GM23338 (cell line): ENCODE results near the gene NPHP3. TPM values are rescaled to one million over a fixed set of nuclear protein-coding genes. Genes with fewer than 3 reads are reported as not detected.

Experiments used
- ATAC-seq: fragments of 200-7000 bp; cut with Tn5 transposase; 3 replicates; pipeline ENCODE4 v1.9.1; 2020
- DNase-seq: peaks from one replicate; pipeline ENCODE4 v3.0.0-alpha.2; 2015; ENCODE audit warnings: low spot score
- H2AFZ ChIP-seq: fragments of 200-600 bp; sonication (generic); 2 replicates; pipeline ENCODE4 v1.8.0; 2016; ENCODE audit warnings: antibody characterized with exemption, mild to moderate bottlenecking, moderate library complexity
- H3F3A ChIP-seq: fragments of 200-600 bp; sonication (generic); replicated peaks from 2 replicates; pipeline ENCODE4 v1.8.0; 2017; ENCODE audit warnings: antibody characterized with exemption, mixed run types, low read depth
- H3K27ac ChIP-seq: fragments of 200-600 bp; sonication (generic); 2 replicates; pipeline ENCODE4 v1.6.1; 2016; ENCODE audit warnings: low read depth
- H3K27me3 ChIP-seq: fragments of 200-600 bp; sonication (generic); 2 replicates; pipeline ENCODE4 v1.8.0; 2016; ENCODE audit warnings: mild to moderate bottlenecking, mixed run types, moderate library complexity; ENCODE audit not compliant: insufficient read depth
- H3K36me3 ChIP-seq: fragments of 200-600 bp; sonication (generic); 2 replicates; pipeline ENCODE4 v1.8.0; 2016; ENCODE audit warnings: mild to moderate bottlenecking; ENCODE audit not compliant: insufficient read depth
- H3K4me1 ChIP-seq: fragments of 200-600 bp; sonication (generic); 2 replicates; pipeline ENCODE4 v1.8.0; 2016; ENCODE audit warnings: mild to moderate bottlenecking, moderate library complexity; ENCODE audit not compliant: insufficient read depth
- H3K4me2 ChIP-seq: fragments of 200-600 bp; sonication (generic); 2 replicates; pipeline ENCODE4 v1.7.1; 2017; ENCODE audit warnings: mixed run types
- H3K4me3 ChIP-seq: fragments of 200-600 bp; sonication (generic); 2 replicates; pipeline ENCODE4 v1.6.1; 2016; ENCODE audit warnings: mixed run types
- H3K79me2 ChIP-seq: fragments of 200-600 bp; sonication (generic); replicated peaks from 2 replicates; pipeline ENCODE4 v1.8.0; 2017; ENCODE audit warnings: mild to moderate bottlenecking; ENCODE audit not compliant: insufficient read depth
- H3K9me2 ChIP-seq: fragments of 200-600 bp; sonication (generic); 2 replicates; pipeline ENCODE4 v1.8.0; 2017; ENCODE audit not compliant: insufficient read depth
- H4K20me1 ChIP-seq: fragments of 200-600 bp; sonication (generic); replicated peaks from 2 replicates; pipeline ENCODE4 v1.8.0; 2017; ENCODE audit warnings: mild to moderate bottlenecking; ENCODE audit not compliant: insufficient read depth
- H3K27ac Mint-ChIP-seq: 2 replicates; pipeline ENCODE4 v1.8.0; 2020; ENCODE audit warnings: inconsistent platforms, mild to moderate bottlenecking, moderate library complexity, mixed read lengths
- H3K27me3 Mint-ChIP-seq: 3 replicates; pipeline ENCODE4 v1.8.0; 2022; ENCODE audit warnings: low read depth, mild to moderate bottlenecking, moderate library complexity, mixed read lengths, inconsistent platforms; ENCODE audit not compliant: insufficient read depth, poor library complexity
- H3K36me3 Mint-ChIP-seq: 3 replicates; pipeline ENCODE4 v1.8.0; 2021; ENCODE audit warnings: low read depth, mild to moderate bottlenecking, inconsistent platforms, moderate library complexity, mixed read lengths
- H3K4me1 Mint-ChIP-seq: 3 replicates; pipeline ENCODE4 v1.8.0; 2020; ENCODE audit warnings: mild to moderate bottlenecking, inconsistent platforms, mixed read lengths
- H3K4me3 Mint-ChIP-seq: 3 replicates; pipeline ENCODE4 v1.8.0; 2021; ENCODE audit warnings: moderate library complexity, mild to moderate bottlenecking, inconsistent platforms, mixed read lengths
- H3K9me3 Mint-ChIP-seq: 3 replicates; pipeline ENCODE4 v1.8.0; 2020; ENCODE audit warnings: moderate library complexity, mild to moderate bottlenecking, inconsistent platforms, mixed read lengths
- CREB1 ChIP-seq: fragments of 250-450 bp; sonication (Bioruptor Pico); IDR thresholded peaks from 2 replicates; pipeline ENCODE4 v1.5.0; 2020; ENCODE audit warnings: low read depth, mild to moderate bottlenecking, moderate library complexity
- EZH2 ChIP-seq: fragments of 200-600 bp; sonication (generic); IDR thresholded peaks from one replicate; pipeline ENCODE4 v1.8.0; 2017; ENCODE audit warnings: antibody characterized with exemption, mild to moderate bottlenecking, low read depth; ENCODE audit not compliant: unreplicated experiment
- EZH2phosphoT487 ChIP-seq: fragments of 200-600 bp; sonication (generic); IDR thresholded peaks from one replicate; pipeline ENCODE4 v1.8.1; 2018; ENCODE audit warnings: antibody characterized with exemption; ENCODE audit not compliant: unreplicated experiment
- POLR2AphosphoS5 ChIP-seq: IDR thresholded peaks from 2 replicates; pipeline ENCODE4 v1.6.1; 2016; ENCODE audit warnings: antibody characterized with exemption, low read depth
- STAT1 ChIP-seq: IDR thresholded peaks from one replicate; pipeline ENCODE4 v1.6.1; 2016; ENCODE audit warnings: antibody characterized with exemption; ENCODE audit not compliant: unreplicated experiment
- polyA plus RNA-seq: library from polyadenylated mRNA; unstranded; fragments of >200 nt; fragmentation: Nextera tagmentation; extraction: Ambion mirVana; gene quantifications from 2 replicates; pipeline ENCODE4 v1.2.1, GENCODE V29; 2016
- total RNA-seq: library from RNA; depleted of rRNA; stranded (reverse); fragments of >200 nt; shearing (Covaris generic); gene quantifications from 2 replicates; pipeline ENCODE4 v1.2.3, GENCODE V29; 2014
- TF ChIP-seq, protein P1 (sequence below): IDR thresholded peaks from 2 replicates; pipeline ENCODE4 v1.6.1; 2016; ENCODE audit warnings: antibody characterized with exemption
- TF ChIP-seq, protein P2 (sequence below): fragments of 250-450 bp; sonication (Bioruptor Pico); IDR thresholded peaks from 2 replicates; pipeline ENCODE4 v1.5.0; 2020; ENCODE audit warnings: mild to moderate bottlenecking, moderate library complexity
- TF ChIP-seq, protein P3 (sequence below), 2 experiments: fragments of 200-600 bp in 1 of 2; sonication (generic) in 1 of 2; conservative IDR thresholded peaks; 2 replicates each; pipeline versions ENCODE4 v1.5.1 to v1.6.1; 2016 to 2017; ENCODE audit warnings: antibody characterized with exemption in 2 of 2, low read depth in 2 of 2, mild to moderate bottlenecking in 2 of 2, moderate library complexity in 1 of 2

NPHP3 gene
- total and polyA plus RNA-seq, 2 experiments from 2014 or later = 8.4 to 12.0 TPM

DNA sequence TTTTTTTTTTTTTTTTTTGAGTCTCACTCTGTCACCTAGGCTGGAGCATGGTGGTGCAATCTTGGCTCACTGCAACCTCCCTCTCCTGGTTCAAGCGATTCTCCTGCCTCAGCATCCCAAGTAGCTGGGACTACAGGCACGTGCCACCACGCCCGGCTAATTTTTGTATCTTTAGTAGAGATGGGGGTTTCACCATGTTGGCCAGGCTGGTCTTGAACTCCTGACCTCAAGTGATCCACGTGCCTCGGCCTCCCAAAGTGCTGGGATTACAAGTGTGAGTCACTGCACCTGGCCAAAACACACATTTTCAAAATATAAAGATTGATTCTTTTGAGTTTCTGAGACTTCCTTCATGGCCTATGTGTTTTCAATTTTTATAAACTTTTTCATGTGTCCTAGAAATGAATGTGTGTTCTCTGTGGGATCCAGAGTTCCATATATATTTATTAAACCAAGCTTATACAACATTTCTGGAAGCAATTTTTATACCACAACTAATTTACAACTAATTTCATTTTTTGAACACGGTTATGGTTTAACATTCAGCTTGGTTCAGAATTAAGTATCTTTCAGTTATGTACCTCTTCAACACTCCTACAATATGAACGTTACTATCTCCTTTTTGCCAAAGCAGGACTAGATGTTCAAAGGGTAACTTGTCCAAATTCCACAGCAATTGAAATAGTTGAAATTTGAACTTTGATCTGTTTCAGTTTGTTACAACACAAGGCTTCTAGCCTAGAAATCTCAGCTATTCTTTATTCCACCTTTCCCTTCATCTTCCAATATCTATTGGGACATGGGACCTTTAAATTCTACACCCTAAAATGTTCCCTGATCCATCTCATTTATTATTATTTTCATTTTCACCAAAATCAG, 64.1 kb downstream of the NPHP3 start:
- Histone ChIP-seq H4K20me1 (no peaks in the 10 kb centered on the region), H2AFZ (no peak overlapping the region), H3K79me2 (peaks cover 28% of the 10 kb centered on the region), H3K4me3 (peak overlapping the region; percentile 89), H3K36me3 (no peaks in the 10 kb centered on the region), H3K4me2 (peak overlapping the region; percentile 94; the same call in 1 of the 2 replicates), H3K9me2 (no peaks in the 10 kb centered on the region), H3K27me3 (no peaks in the 10 kb centered on the region), H3K27ac (no peak overlapping the region), H3K4me1 (no peaks in the 10 kb centered on the region; the same call in 1 of the 2 replicates), H3F3A (no peaks in the 10 kb centered on the region)
- ATAC-seq (no peak), DNase-seq (no peak)
- H3K36me3 Mint-ChIP-seq = no peaks in the 10 kb centered on the region
- H3K27ac Mint-ChIP-seq = no peak overlapping the region
- TF ChIP-seq EZH2 (no peak), POLR2AphosphoS5 (no peak), EZH2phosphoT487 (no peak), CREB1 (CRISPR knock-in tag) (no peak), STAT1 (no peak)
- TF ChIP-seq, protein P1, sequence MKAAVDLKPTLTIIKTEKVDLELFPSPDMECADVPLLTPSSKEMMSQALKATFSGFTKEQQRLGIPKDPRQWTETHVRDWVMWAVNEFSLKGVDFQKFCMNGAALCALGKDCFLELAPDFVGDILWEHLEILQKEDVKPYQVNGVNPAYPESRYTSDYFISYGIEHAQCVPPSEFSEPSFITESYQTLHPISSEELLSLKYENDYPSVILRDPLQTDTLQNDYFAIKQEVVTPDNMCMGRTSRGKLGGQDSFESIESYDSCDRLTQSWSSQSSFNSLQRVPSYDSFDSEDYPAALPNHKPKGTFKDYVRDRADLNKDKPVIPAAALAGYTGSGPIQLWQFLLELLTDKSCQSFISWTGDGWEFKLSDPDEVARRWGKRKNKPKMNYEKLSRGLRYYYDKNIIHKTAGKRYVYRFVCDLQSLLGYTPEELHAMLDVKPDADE = no peak
- TF ChIP-seq, protein P2, sequence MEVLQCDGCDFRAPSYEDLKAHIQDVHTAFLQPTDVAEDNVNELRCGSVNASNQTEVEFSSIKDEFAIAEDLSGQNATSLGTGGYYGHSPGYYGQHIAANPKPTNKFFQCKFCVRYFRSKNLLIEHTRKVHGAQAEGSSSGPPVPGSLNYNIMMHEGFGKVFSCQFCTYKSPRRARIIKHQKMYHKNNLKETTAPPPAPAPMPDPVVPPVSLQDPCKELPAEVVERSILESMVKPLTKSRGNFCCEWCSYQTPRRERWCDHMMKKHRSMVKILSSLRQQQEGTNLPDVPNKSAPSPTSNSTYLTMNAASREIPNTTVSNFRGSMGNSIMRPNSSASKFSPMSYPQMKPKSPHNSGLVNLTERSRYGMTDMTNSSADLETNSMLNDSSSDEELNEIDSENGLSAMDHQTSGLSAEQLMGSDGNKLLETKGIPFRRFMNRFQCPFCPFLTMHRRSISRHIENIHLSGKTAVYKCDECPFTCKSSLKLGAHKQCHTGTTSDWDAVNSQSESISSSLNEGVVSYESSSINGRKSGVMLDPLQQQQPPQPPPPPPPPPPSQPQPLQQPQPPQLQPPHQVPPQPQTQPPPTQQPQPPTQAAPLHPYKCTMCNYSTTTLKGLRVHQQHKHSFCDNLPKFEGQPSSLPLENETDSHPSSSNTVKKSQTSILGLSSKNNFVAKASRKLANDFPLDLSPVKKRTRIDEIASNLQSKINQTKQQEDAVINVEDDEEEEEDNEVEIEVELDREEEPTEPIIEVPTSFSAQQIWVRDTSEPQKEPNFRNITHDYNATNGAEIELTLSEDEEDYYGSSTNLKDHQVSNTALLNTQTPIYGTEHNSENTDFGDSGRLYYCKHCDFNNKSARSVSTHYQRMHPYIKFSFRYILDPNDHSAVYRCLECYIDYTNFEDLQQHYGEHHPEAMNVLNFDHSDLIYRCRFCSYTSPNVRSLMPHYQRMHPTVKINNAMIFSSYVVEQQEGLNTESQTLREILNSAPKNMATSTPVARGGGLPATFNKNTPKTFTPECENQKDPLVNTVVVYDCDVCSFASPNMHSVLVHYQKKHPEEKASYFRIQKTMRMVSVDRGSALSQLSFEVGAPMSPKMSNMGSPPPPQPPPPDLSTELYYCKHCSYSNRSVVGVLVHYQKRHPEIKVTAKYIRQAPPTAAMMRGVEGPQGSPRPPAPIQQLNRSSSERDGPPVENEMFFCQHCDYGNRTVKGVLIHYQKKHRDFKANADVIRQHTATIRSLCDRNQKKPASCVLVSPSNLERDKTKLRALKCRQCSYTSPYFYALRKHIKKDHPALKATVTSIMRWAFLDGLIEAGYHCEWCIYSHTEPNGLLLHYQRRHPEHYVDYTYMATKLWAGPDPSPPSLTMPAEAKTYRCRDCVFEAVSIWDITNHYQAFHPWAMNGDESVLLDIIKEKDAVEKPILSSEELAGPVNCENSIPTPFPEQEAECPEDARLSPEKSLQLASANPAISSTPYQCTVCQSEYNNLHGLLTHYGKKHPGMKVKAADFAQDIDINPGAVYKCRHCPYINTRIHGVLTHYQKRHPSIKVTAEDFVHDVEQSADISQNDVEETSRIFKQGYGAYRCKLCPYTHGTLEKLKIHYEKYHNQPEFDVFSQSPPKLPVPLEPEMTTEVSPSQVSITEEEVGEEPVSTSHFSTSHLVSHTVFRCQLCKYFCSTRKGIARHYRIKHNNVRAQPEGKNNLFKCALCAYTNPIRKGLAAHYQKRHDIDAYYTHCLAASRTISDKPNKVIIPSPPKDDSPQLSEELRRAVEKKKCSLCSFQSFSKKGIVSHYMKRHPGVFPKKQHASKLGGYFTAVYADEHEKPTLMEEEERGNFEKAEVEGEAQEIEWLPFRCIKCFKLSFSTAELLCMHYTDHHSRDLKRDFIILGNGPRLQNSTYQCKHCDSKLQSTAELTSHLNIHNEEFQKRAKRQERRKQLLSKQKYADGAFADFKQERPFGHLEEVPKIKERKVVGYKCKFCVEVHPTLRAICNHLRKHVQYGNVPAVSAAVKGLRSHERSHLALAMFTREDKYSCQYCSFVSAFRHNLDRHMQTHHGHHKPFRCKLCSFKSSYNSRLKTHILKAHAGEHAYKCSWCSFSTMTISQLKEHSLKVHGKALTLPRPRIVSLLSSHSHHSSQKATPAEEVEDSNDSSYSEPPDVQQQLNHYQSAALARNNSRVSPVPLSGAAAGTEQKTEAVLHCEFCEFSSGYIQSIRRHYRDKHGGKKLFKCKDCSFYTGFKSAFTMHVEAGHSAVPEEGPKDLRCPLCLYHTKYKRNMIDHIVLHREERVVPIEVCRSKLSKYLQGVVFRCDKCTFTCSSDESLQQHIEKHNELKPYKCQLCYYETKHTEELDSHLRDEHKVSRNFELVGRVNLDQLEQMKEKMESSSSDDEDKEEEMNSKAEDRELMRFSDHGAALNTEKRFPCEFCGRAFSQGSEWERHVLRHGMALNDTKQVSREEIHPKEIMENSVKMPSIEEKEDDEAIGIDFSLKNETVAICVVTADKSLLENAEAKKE (CRISPR knock-in tag) = no peak
- TF ChIP-seq, protein P3, sequence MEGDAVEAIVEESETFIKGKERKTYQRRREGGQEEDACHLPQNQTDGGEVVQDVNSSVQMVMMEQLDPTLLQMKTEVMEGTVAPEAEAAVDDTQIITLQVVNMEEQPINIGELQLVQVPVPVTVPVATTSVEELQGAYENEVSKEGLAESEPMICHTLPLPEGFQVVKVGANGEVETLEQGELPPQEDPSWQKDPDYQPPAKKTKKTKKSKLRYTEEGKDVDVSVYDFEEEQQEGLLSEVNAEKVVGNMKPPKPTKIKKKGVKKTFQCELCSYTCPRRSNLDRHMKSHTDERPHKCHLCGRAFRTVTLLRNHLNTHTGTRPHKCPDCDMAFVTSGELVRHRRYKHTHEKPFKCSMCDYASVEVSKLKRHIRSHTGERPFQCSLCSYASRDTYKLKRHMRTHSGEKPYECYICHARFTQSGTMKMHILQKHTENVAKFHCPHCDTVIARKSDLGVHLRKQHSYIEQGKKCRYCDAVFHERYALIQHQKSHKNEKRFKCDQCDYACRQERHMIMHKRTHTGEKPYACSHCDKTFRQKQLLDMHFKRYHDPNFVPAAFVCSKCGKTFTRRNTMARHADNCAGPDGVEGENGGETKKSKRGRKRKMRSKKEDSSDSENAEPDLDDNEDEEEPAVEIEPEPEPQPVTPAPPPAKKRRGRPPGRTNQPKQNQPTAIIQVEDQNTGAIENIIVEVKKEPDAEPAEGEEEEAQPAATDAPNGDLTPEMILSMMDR (conservative IDR thresholded peaks at IDR 0.05; ENCODE audit: low read depth in 2 of 2) = no peak
- H3K27me3 Mint-ChIP-seq = no peaks in the 10 kb centered on the region
- H3K4me1 Mint-ChIP-seq = peaks cover 12% of the 10 kb centered on the region; the same call in 2 of the 3 replicates
- H3K4me3 Mint-ChIP-seq = peak overlapping the region; percentile 98
- H3K9me3 Mint-ChIP-seq = no peaks in the 10 kb centered on the region
